ENCODE measurements around the gene KLF2. TPM values are rescaled to one million over a fixed set of nuclear protein-coding genes. Genes with fewer than 3 reads are reported as not detected.
"Not testable (repeated sequence)": the region's sequence is repeated elsewhere in the genome, so short reads cannot be mapped to it uniquely, and the experiment has no call there.

Gene KLF2
- total RNA-seq: 100 to 1,000 TPM in 1 of 2 donors, 10 to 100 TPM in 1; 34.9 to 146 TPM

- TF ChIP-seq CTCF (IDR thresholded peaks at IDR 0.05): no peak
- Histone ChIP-seq H3K9me3 (no peaks in the 10 kb centered on the region), H3K4me3 (peak within 1 kb of the TSS; percentile 98), H3K36me3 (no peaks in the 10 kb centered on the region), H3K27me3 (replicated peaks; ENCODE audit: insufficient read depth) (no peaks in the 10 kb centered on the region), H3K27ac (peak within 1 kb of the TSS; percentile 99), H3K4me1 (ENCODE audit: control insufficient read depth in 1 of 2, low read depth in 2 of 2) (peaks cover 17 to 36% of the 10 kb centered on the region in 2 donors)
- ATAC-seq (ENCODE audit: insufficient number of reproducible peaks, low FRiP score, low read depth) (peak; percentile 57), DNase-seq (ENCODE audit: low spot score) (peak; percentile 69)
Observed at GRCh38 chr19:16324384-16325160, at the start of gene KLF2. Gene KLF2, plus strand, starts transcription at chr19:16324826. Its CDS starts 98 bp downstream, at chr19:16324924.

GRCh38 chr19:16280306-16280705, 44.3 kb upstream of the KLF2 start:
- Histone ChIP-seq H3K27ac (no peak overlapping the region), H3K36me3 (no peaks in the 10 kb centered on the region), H3K27me3 (replicated peaks; ENCODE audit: insufficient read depth) (no peaks in the 10 kb centered on the region), H3K9me3 (no peaks in the 10 kb centered on the region), H3K4me3 (no peak overlapping the region), H3K4me1 (ENCODE audit: control insufficient read depth in 1 of 2, low read depth in 2 of 2) (peaks cover 29 to 45% of the 10 kb centered on the region in 2 donors)
- no peak for TF ChIP-seq CTCF (IDR thresholded peaks at IDR 0.05)
- DNase-seq (ENCODE audit: low spot score): no peak
- no peak for ATAC-seq (ENCODE audit: insufficient number of reproducible peaks, low FRiP score, low read depth)

GRCh38 chr19:16281743-16282142, 42.9 kb upstream of the KLF2 start:
- Histone ChIP-seq H3K9me3 (no peaks in the 10 kb centered on the region), H3K27ac (no peak overlapping the region), H3K27me3 (replicated peaks; ENCODE audit: insufficient read depth) (no peaks in the 10 kb centered on the region), H3K4me1 (ENCODE audit: control insufficient read depth in 1 of 2, low read depth in 2 of 2) (peaks cover 43 to 59% of the 10 kb centered on the region in 2 donors), H3K4me3 (no peak overlapping the region), H3K36me3 (no peaks in the 10 kb centered on the region)
- ATAC-seq (ENCODE audit: insufficient number of reproducible peaks, low FRiP score, low read depth) (no peak), DNase-seq (ENCODE audit: low spot score) (no peak)
- no peak for TF ChIP-seq CTCF (IDR thresholded peaks at IDR 0.05)

- Histone ChIP-seq H3K27me3 (replicated peaks; ENCODE audit: insufficient read depth) (no peaks in the 10 kb centered on the region), H3K27ac (peak overlapping the region; percentile 95 to 99), H3K9me3 (no peaks in the 10 kb centered on the region), H3K4me1 (ENCODE audit: control insufficient read depth in 1 of 2, low read depth in 2 of 2) (peaks cover 51 to 75% of the 10 kb centered on the region in 2 donors), H3K4me3 (peak overlapping the region; percentile 68), H3K36me3 (no peaks in the 10 kb centered on the region)
- DNase-seq (ENCODE audit: low spot score) (peak; percentile 77), ATAC-seq (ENCODE audit: insufficient number of reproducible peaks, low FRiP score, low read depth) (peak; percentile 73)
- no peak for TF ChIP-seq CTCF (IDR thresholded peaks at IDR 0.05)
Observed at GRCh38 chr19:16283210-16284061, 41.2 kb upstream of the KLF2 start.

GRCh38 chr19:16284505-16284904, 40.1 kb upstream of the KLF2 start:
- H3K36me3 ChIP-seq: no peaks in the 10 kb centered on the region
- H3K9me3 ChIP-seq: no peaks in the 10 kb centered on the region
- no peaks in the 10 kb centered on the region for H3K27me3 ChIP-seq (replicated peaks; ENCODE audit: insufficient read depth)
- no peak for ATAC-seq (ENCODE audit: insufficient number of reproducible peaks, low FRiP score, low read depth)
- H3K4me3 ChIP-seq: no peak overlapping the region
- no peak for DNase-seq (ENCODE audit: low spot score)
- peaks cover 50 to 66% of the 10 kb centered on the region in 2 donors for H3K4me1 ChIP-seq (ENCODE audit: control insufficient read depth in 1 of 2, low read depth in 2 of 2)
- peak overlapping the region; percentile 95 to 99 for H3K27ac ChIP-seq
- no peak for TF ChIP-seq CTCF (IDR thresholded peaks at IDR 0.05)

- not testable (repeated sequence) for ATAC-seq (ENCODE audit: insufficient number of reproducible peaks, low FRiP score, low read depth); H3K4me3 ChIP-seq; H3K27me3 ChIP-seq (replicated peaks; ENCODE audit: insufficient read depth); H3K36me3 ChIP-seq; DNase-seq (ENCODE audit: low spot score); H3K9me3 ChIP-seq
- Histone ChIP-seq H3K27ac (peak overlapping the region; percentile 95 to 99), H3K4me1 (ENCODE audit: control insufficient read depth in 1 of 2, low read depth in 2 of 2) (peaks cover 48 to 61% of the 10 kb centered on the region in 2 donors)
Observed at GRCh38 chr19:16285079-16285478, 39.5 kb upstream of the KLF2 start.
